ENCODE data around the gene MEOX2.

MEOX2 gene

GRCh38 chr7:15684111-15684800 lies 2.2 kb downstream of the MEOX2 start:
- no peak for DNase-seq (ENCODE audit: extremely low spot score)
- ChIA-PET CTCF (no interaction called here), POLR2A (no interaction called here)
- no peak for TF ChIP-seq NFRKB (IDR thresholded peaks at IDR 0.05)
- TF ChIP-seq SUZ12 (IDR thresholded peaks at IDR 0.05), result no peak
- no peak for TF ChIP-seq SP1 (IDR thresholded peaks at IDR 0.05)
- TF ChIP-seq FOXM1 (IDR thresholded peaks at IDR 0.05; ENCODE audit: borderline replicate concordance), result no peak
- TF ChIP-seq FOXK2 (IDR thresholded peaks at IDR 0.05), result no peak
- no peak for TF ChIP-seq CTBP1 (IDR thresholded peaks at IDR 0.05; ENCODE audit: borderline replicate concordance)
- TF ChIP-seq L3MBTL2 (conservative IDR thresholded peaks at IDR 0.05), result no peak
- TF ChIP-seq ZNF384 (IDR thresholded peaks at IDR 0.05), result no peak
- TF ChIP-seq TARDBP (IDR thresholded peaks at IDR 0.05), result no peak
- TF ChIP-seq LEF1 (IDR thresholded peaks at IDR 0.05; ENCODE audit: borderline replicate concordance), result no peak
- TF ChIP-seq HDGF (IDR thresholded peaks at IDR 0.05; ENCODE audit: borderline replicate concordance), result no peak
- TF ChIP-seq PKNOX1 (IDR thresholded peaks at IDR 0.05), result no peak
- TF ChIP-seq FOXA1 (IDR thresholded peaks at IDR 0.05), result no peak
- no peak for TF ChIP-seq BHLHE40 (IDR thresholded peaks at IDR 0.05; ENCODE audit: borderline replicate concordance)
- no peak for TF ChIP-seq ARNT (IDR thresholded peaks at IDR 0.05)
- no peak for TF ChIP-seq ELF4 (IDR thresholded peaks at IDR 0.05)

GRCh38 chr7:15682751-15683245 lies 3.7 kb downstream of the MEOX2 start:
- POLR2A ChIA-PET, result no interaction called here
- DNase-seq (ENCODE audit: extremely low spot score), result no peak
- CTCF ChIA-PET, result no interaction called here
- TF ChIP-seq LEF1 (IDR thresholded peaks at IDR 0.05; ENCODE audit: borderline replicate concordance) (no peak), ZNF384 (IDR thresholded peaks at IDR 0.05) (no peak)

- no peak for DNase-seq (ENCODE audit: extremely low spot score)
- no peak for TF ChIP-seq ZNF384 (IDR thresholded peaks at IDR 0.05)
- TF ChIP-seq PKNOX1 (IDR thresholded peaks at IDR 0.05), result no peak
- no peak for TF ChIP-seq FOXA1 (IDR thresholded peaks at IDR 0.05)
- TF ChIP-seq CTBP1 (IDR thresholded peaks at IDR 0.05; ENCODE audit: borderline replicate concordance), result no peak
- TF ChIP-seq TARDBP (IDR thresholded peaks at IDR 0.05), result no peak
- TF ChIP-seq LEF1 (IDR thresholded peaks at IDR 0.05; ENCODE audit: borderline replicate concordance), result no peak
- ChIA-PET CTCF (no interaction called here), POLR2A (no interaction called here)
Measured at GRCh38 chr7:15682111-15682510, 4.4 kb downstream of the MEOX2 start.

GRCh38 chr7:15681631-15682030 lies 4.9 kb downstream of the MEOX2 start:
- POLR2A ChIA-PET, result no interaction called here
- TF ChIP-seq NFRKB (IDR thresholded peaks at IDR 0.05) (no peak), FOXK2 (IDR thresholded peaks at IDR 0.05) (no peak), SP1 (IDR thresholded peaks at IDR 0.05) (no peak), ARNT (IDR thresholded peaks at IDR 0.05) (no peak), L3MBTL2 (conservative IDR thresholded peaks at IDR 0.05) (no peak), HDGF (IDR thresholded peaks at IDR 0.05; ENCODE audit: borderline replicate concordance) (no peak), FOXM1 (IDR thresholded peaks at IDR 0.05; ENCODE audit: borderline replicate concordance) (no peak)
- CTCF ChIA-PET, result no interaction called here
- DNase-seq (ENCODE audit: extremely low spot score), result no peak

GRCh38 chr7:15681186-15681585 lies 5.3 kb downstream of the MEOX2 start:
- no peak for TF ChIP-seq ELF4 (IDR thresholded peaks at IDR 0.05)
- no peak for TF ChIP-seq SP1 (IDR thresholded peaks at IDR 0.05)
- no peak for TF ChIP-seq ARNT (IDR thresholded peaks at IDR 0.05)
- no peak for TF ChIP-seq BHLHE40 (IDR thresholded peaks at IDR 0.05; ENCODE audit: borderline replicate concordance)
- no peak for TF ChIP-seq FOXK2 (IDR thresholded peaks at IDR 0.05)
- no peak for TF ChIP-seq TARDBP (IDR thresholded peaks at IDR 0.05)
- no peak for TF ChIP-seq FOXA1 (IDR thresholded peaks at IDR 0.05)
- no peak for DNase-seq (ENCODE audit: extremely low spot score)
- ChIA-PET POLR2A (no interaction called here), CTCF (no interaction called here)

- CTCF ChIA-PET, result no interaction called here
Measured at GRCh38 chr7:15680446-15680845, 6.0 kb downstream of the MEOX2 start.

GRCh38 chr7:15679306-15679705 lies 7.2 kb downstream of the MEOX2 start:
- ChIA-PET CTCF (no interaction called here), POLR2A (no interaction called here)
- DNase-seq (ENCODE audit: extremely low spot score), result no peak

More at GRCh38 chr7:15680446-15680845, 6.0 kb downstream of the MEOX2 start:
- no peak for TF ChIP-seq FOXM1 (IDR thresholded peaks at IDR 0.05; ENCODE audit: borderline replicate concordance)
- no peak for TF ChIP-seq L3MBTL2 (conservative IDR thresholded peaks at IDR 0.05)
- TF ChIP-seq PKNOX1 (IDR thresholded peaks at IDR 0.05), result no peak
- TF ChIP-seq LEF1 (IDR thresholded peaks at IDR 0.05; ENCODE audit: borderline replicate concordance), result no peak
- POLR2A ChIA-PET, result no interaction called here
- DNase-seq (ENCODE audit: extremely low spot score), result no peak

More at GRCh38 chr7:15679306-15679705, 7.2 kb downstream of the MEOX2 start:
- TF ChIP-seq ARNT (IDR thresholded peaks at IDR 0.05) (no peak), SUZ12 (IDR thresholded peaks at IDR 0.05) (no peak), L3MBTL2 (conservative IDR thresholded peaks at IDR 0.05) (no peak), PKNOX1 (IDR thresholded peaks at IDR 0.05) (no peak), FOXM1 (IDR thresholded peaks at IDR 0.05; ENCODE audit: borderline replicate concordance) (no peak), FOXA1 (IDR thresholded peaks at IDR 0.05) (no peak), BHLHE40 (IDR thresholded peaks at IDR 0.05; ENCODE audit: borderline replicate concordance) (no peak), TARDBP (IDR thresholded peaks at IDR 0.05) (no peak), LEF1 (IDR thresholded peaks at IDR 0.05; ENCODE audit: borderline replicate concordance) (no peak), SP1 (IDR thresholded peaks at IDR 0.05) (no peak), ZNF384 (IDR thresholded peaks at IDR 0.05) (no peak), NFRKB (IDR thresholded peaks at IDR 0.05) (no peak), FOXK2 (IDR thresholded peaks at IDR 0.05) (no peak), ELF4 (IDR thresholded peaks at IDR 0.05) (no peak), CTBP1 (IDR thresholded peaks at IDR 0.05; ENCODE audit: borderline replicate concordance) (no peak), HDGF (IDR thresholded peaks at IDR 0.05; ENCODE audit: borderline replicate concordance) (no peak)

Measured in HEK293T (cell line).